GM12892 (cell line): Measurements from ENCODE around the gene TSHZ3.

Experiments used
- POLR2A ChIP-seq: IDR thresholded peaks from 2 replicates; pipeline ENCODE4 v1.6.1; 2011; ENCODE audit warnings: low read depth, low read length, control low read depth
- POLR2AphosphoS5 ChIP-seq: IDR thresholded peaks from 2 replicates; pipeline ENCODE4 v1.6.1; 2011; ENCODE audit warnings: low read depth, low read length, control low read depth
- TAF1 ChIP-seq: IDR thresholded peaks from 2 replicates; pipeline ENCODE4 v1.6.1; 2011; ENCODE audit warnings: low read depth, mild to moderate bottlenecking, control low read depth, low read length, borderline replicate concordance

GRCh38 chr19:31232180-31232579 is 117.1 kb downstream of the TSHZ3 start:
- TF ChIP-seq POLR2AphosphoS5 (no peak), POLR2A (no peak), TAF1 (no peak)
